PC-9 (cell line): ENCODE data around the gene DGKD.

ENCODE experiments used
- CTCF ChIP-seq: fragments of 200-600 bp; sonication (generic); conservative IDR thresholded peaks from 2 replicates; pipeline ENCODE4 v1.6.1; 2017; ENCODE audit warnings: mixed run types, antibody characterized with exemption, mild to moderate bottlenecking, moderate library complexity
- EZH2 ChIP-seq: fragments of 200-600 bp; sonication (generic); IDR thresholded peaks from 2 replicates; pipeline ENCODE4 v1.8.0; 2017; ENCODE audit warnings: antibody characterized with exemption, low read depth

- TF ChIP-seq CTCF = no peak
- no peak for TF ChIP-seq EZH2
These were observed 29.7 kb downstream of the DGKD start for GRCh38 chr2:233384015-233384414.
